Activated CD8-positive, alpha-beta T cell treated with anti-CD3 and anti-CD28 coated beads for 36 hours (primary cell): ENCODE results near the gene SYT7. TPM values are rescaled to one million over a fixed set of nuclear protein-coding genes. Genes with fewer than 3 reads are reported as not detected.

ENCODE experiments used
- ATAC-seq: fragments of 200-7000 bp; cut with Tn5 transposase; one replicate; pipeline ENCODE4 v1.10.0; 2021; ENCODE audit warnings: mild to moderate bottlenecking, moderate library complexity
- CTCF ChIA-PET: fragments of 350-600 bp; sonication (Branson Sonifier 250); formaldehyde crosslinking; loops from one replicate; lab custom pipeline; 2021; ENCODE audit warnings: antibody characterized with exemption; lab: Charles Lee
- POLR2A ChIA-PET: fragments of 350-600 bp; sonication (Branson Sonifier 250); formaldehyde crosslinking; loops from one replicate; lab custom pipeline; 2021; ENCODE audit warnings: antibody characterized with exemption; lab: Charles Lee
- DNase-seq: peaks from one replicate; pipeline ENCODE4 v3.0.0-alpha.2; 2020
- H3K27ac Mint-ChIP-seq: one replicate; pipeline ENCODE4 v1.8.0; 2021; ENCODE audit warnings: mild to moderate bottlenecking, mixed read lengths
- H3K27me3 Mint-ChIP-seq: one replicate; pipeline ENCODE4 v1.8.0; 2021; ENCODE audit warnings: mixed read lengths
- H3K36me3 Mint-ChIP-seq: one replicate; pipeline ENCODE4 v1.8.0; 2021; ENCODE audit warnings: low read depth, mixed read lengths
- H3K4me1 Mint-ChIP-seq: one replicate; pipeline ENCODE4 v1.8.0; 2021; ENCODE audit warnings: low read depth, mixed read lengths
- H3K4me3 Mint-ChIP-seq: one replicate; pipeline ENCODE4 v1.8.0; 2021; ENCODE audit warnings: mild to moderate bottlenecking, moderate library complexity, mixed read lengths
- H3K9me3 Mint-ChIP-seq: one replicate; pipeline ENCODE4 v1.8.0; 2021; ENCODE audit warnings: mixed read lengths
- CTCF ChIP-seq: fragments of 200-600 bp; IDR thresholded peaks from one replicate; pipeline ENCODE4 v1.8.0; 2022; ENCODE audit warnings: antibody characterized with exemption, mild to moderate bottlenecking
- intact Hi-C: fragments of 100-400 bp; cut with micrococcal nuclease; formaldehyde crosslinking; loops from one replicate; pipeline ENCODE4 v1.10.0; 2022
- total RNA-seq, 2 experiments: library from RNA; stranded (reverse); gene quantifications; one replicate each; pipeline ENCODE4 v1.2.3, GENCODE V29; 2021

SYT7 gene
- total RNA-seq, 2 experiments from 2014 or later = not detected

GRCh38 chr11:61598374-61598773, 17.5 kb upstream of the SYT7 start:
- ChIA-PET POLR2A (no interaction called here), CTCF (interaction anchor here (0.7 to 1.7 kb wide), 3 partner anchors 10 to 120 kb away, joined by 3 to 5 read pairs (median 3); no protein-coding TSS in a partner anchor)
- Mint-ChIP-seq H3K36me3 (no peaks in the 10 kb centered on the region), H3K4me1 (no peaks in the 10 kb centered on the region), H3K27ac (no peak overlapping the region), H3K9me3 (no peaks in the 10 kb centered on the region), H3K4me3 (no peak overlapping the region), H3K27me3 (peaks cover 19% of the 10 kb centered on the region)
- DNase-seq (no peak), ATAC-seq (no peak)
- intact Hi-C loops = no loop called here
- TF ChIP-seq CTCF = no peak

- H3K36me3 Mint-ChIP-seq = no peaks in the 10 kb centered on the region
- no peaks in the 10 kb centered on the region for H3K9me3 Mint-ChIP-seq
- H3K27me3 Mint-ChIP-seq = peaks cover 24% of the 10 kb centered on the region
- H3K27ac Mint-ChIP-seq = no peak overlapping the region
- no peaks in the 10 kb centered on the region for H3K4me1 Mint-ChIP-seq
- TF ChIP-seq CTCF = no peak
- ChIA-PET POLR2A (no interaction called here), CTCF (no interaction called here)
- intact Hi-C loops = no loop called here
- no peak overlapping the region for H3K4me3 Mint-ChIP-seq
- ATAC-seq (no peak), DNase-seq (no peak)
Measured at GRCh38 chr11:61596990-61597389, 16.1 kb upstream of the SYT7 start.

GRCh38 chr11:61596542-61596941, 15.7 kb upstream of the SYT7 start:
- POLR2A ChIA-PET = no interaction called here
- H3K4me1 Mint-ChIP-seq = no peaks in the 10 kb centered on the region
- ATAC-seq = no peak
- H3K27ac Mint-ChIP-seq = no peak overlapping the region
- no peaks in the 10 kb centered on the region for H3K36me3 Mint-ChIP-seq
- intact Hi-C loops = no loop called here
- no peaks in the 10 kb centered on the region for H3K9me3 Mint-ChIP-seq
- no peak for DNase-seq
- CTCF ChIA-PET = no interaction called here
- H3K4me3 Mint-ChIP-seq = no peak overlapping the region
- H3K27me3 Mint-ChIP-seq = peaks cover 24% of the 10 kb centered on the region
- no peak for TF ChIP-seq CTCF

- DNase-seq = no peak
- Mint-ChIP-seq H3K9me3 (no peaks in the 10 kb centered on the region), H3K4me3 (no peak overlapping the region), H3K4me1 (no peaks in the 10 kb centered on the region), H3K27ac (no peak overlapping the region), H3K27me3 (peaks cover 24% of the 10 kb centered on the region), H3K36me3 (no peaks in the 10 kb centered on the region)
- TF ChIP-seq CTCF = no peak
- no peak for ATAC-seq
- intact Hi-C loops = no loop called here
- ChIA-PET CTCF (no interaction called here), POLR2A (no interaction called here)
Measured at GRCh38 chr11:61594907-61595257, 14.0 kb upstream of the SYT7 start.

GRCh38 chr11:61593151-61593550, 12.3 kb upstream of the SYT7 start:
- Mint-ChIP-seq H3K27me3 (peaks cover 24% of the 10 kb centered on the region), H3K36me3 (no peaks in the 10 kb centered on the region), H3K4me1 (peaks cover 11% of the 10 kb centered on the region), H3K9me3 (no peaks in the 10 kb centered on the region), H3K4me3 (no peak overlapping the region), H3K27ac (no peak overlapping the region)
- intact Hi-C loops = no loop called here
- no peak for DNase-seq
- no peak for ATAC-seq
- ChIA-PET POLR2A (no interaction called here), CTCF (interaction anchor here (1.1 to 3.4 kb wide), 3 partner anchors 12 to 76 kb away, joined by 3 to 9 read pairs (median 3); no protein-coding TSS in a partner anchor)
- TF ChIP-seq CTCF = no peak
